ENCODE measurements around the gene CASS4. TPM values are rescaled to one million over a fixed set of nuclear protein-coding genes. Genes with fewer than 3 reads are reported as not detected.

The CASS4 gene
- total and polyA plus RNA-seq, 9 of the 15 experiments (the other 6 are each of a cell fraction or from before 2014, with no cell fraction given): 8.1 to 53.8 (median 26.7) TPM

DNA sequence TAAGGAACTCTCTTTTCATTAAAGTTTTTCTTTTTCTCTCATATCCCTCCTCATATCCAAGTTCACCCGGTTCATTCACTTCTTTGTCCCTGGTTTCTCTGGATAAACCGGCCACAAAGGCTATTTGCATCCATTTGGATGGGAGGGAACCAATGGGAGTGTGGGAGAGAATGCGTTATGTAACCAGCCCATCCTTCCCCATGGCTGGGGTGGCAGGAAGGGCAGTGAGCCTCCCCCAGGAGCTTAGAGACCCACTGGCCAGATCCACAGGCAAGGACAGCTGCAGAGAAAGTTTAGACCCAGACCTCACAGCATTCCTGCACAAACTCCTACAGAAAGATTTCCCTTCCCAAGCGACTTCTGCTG lies 10.7 kb downstream of the CASS4 start:
- intact Hi-C loops (cut with micrococcal nuclease): no loop called here
- Histone ChIP-seq H3K79me2 (ENCODE audit: control insufficient read depth, insufficient read depth, low read length) (peaks cover 99% of the 10 kb centered on the region), H2AFZ (ENCODE audit: low read depth, low read length) (no peak overlapping the region), H3K27ac (ENCODE audit: extremely low read depth, low read depth, low read length) (peak overlapping the region; percentile 27; the same call in 2 of the 3 replicates), H3K9me1 (ENCODE audit: control insufficient read depth, insufficient read depth, low read length) (no peaks in the 10 kb centered on the region), H4K20me1 (replicated peaks; ENCODE audit: control insufficient read depth, insufficient read depth, low read length) (peaks cover 20% of the 10 kb centered on the region; the same call in 1 of the 2 replicates), H3K4me2 (ENCODE audit: insufficient read depth, low read length) (peak overlapping the region; percentile 62), H3K9ac (ENCODE audit: insufficient read depth in 1 of 2, low read depth in 2 of 2, low read length in 2 of 2) (peak overlapping the region; percentile 62 to 75; a peak in 2 of 4 replicates), H3K4me3 (no peak overlapping the region), H3K4me1 (replicated peaks in 1 of 2; ENCODE audit: control insufficient read depth in 2 of 2, insufficient read depth in 2 of 2, low read length in 2 of 2) (peaks cover 28 to 78% of the 10 kb centered on the region in 2 experiments), H3K9me3 (replicated peaks; ENCODE audit: control insufficient read depth, insufficient read depth, low read depth, low read length) (no peaks in the 10 kb centered on the region), H3K27me3 (ENCODE audit: control insufficient read depth in 2 of 2, insufficient read depth in 2 of 2, low read length in 2 of 2) (no peaks in the 10 kb centered on the region), H3K36me3 (ENCODE audit: control insufficient read depth, insufficient read depth, low read length) (peaks cover 82% of the 10 kb centered on the region)
- DNase-seq (ENCODE audit: extremely low read depth in 1 of 4, low spot score in 3 of 4) (peak; percentile 42 to 54 (median 50)), FAIRE-seq (no peak), ATAC-seq (no peak)
- BruUV-seq (replicated peaks): no TSS peak
- POLR2A ChIA-PET: interaction anchor here (1.4 to 6.8 kb wide), 4 partner anchors 10 to 31 kb away, joined by 7 to 72 read pairs (median 12); partner anchors contain the start of genes AURKA, CASS4 and CSTF1
- in situ Hi-C loops (cut with MboI): no loop called here
- 21% methylated on average over 4 of the region's 4 CpGs for WGBS (ENCODE audit: insufficient coverage, low coverage, missing lambda C conversion rate)
- CTCF ChIA-PET (ENCODE audit: low intra/inter-chr PET ratio): no interaction called here
- TF ChIP-seq, protein P1, sequence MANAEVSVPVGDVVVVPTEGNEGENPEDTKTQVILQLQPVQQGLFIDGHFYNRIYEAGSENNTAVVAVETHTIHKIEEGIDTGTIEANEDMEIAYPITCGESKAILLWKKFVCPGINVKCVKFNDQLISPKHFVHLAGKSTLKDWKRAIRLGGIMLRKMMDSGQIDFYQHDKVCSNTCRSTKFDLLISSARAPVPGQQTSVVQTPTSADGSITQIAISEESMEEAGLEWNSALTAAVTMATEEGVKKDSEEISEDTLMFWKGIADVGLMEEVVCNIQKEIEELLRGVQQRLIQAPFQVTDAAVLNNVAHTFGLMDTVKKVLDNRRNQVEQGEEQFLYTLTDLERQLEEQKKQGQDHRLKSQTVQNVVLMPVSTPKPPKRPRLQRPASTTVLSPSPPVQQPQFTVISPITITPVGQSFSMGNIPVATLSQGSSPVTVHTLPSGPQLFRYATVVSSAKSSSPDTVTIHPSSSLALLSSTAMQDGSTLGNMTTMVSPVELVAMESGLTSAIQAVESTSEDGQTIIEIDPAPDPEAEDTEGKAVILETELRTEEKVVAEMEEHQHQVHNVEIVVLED (CRISPR knock-in tag; IDR thresholded peaks at IDR 0.05): no peak
- no peak for TF ChIP-seq POLR2AphosphoS5 (IDR thresholded peaks at IDR 0.05; ENCODE audit: control insufficient read depth, insufficient read depth, low read depth, low read length)
- no peak for TF ChIP-seq ZNF347 (CRISPR knock-in tag; IDR thresholded peaks at IDR 0.05; ENCODE audit: low read depth)
- TF ChIP-seq, protein P2, sequence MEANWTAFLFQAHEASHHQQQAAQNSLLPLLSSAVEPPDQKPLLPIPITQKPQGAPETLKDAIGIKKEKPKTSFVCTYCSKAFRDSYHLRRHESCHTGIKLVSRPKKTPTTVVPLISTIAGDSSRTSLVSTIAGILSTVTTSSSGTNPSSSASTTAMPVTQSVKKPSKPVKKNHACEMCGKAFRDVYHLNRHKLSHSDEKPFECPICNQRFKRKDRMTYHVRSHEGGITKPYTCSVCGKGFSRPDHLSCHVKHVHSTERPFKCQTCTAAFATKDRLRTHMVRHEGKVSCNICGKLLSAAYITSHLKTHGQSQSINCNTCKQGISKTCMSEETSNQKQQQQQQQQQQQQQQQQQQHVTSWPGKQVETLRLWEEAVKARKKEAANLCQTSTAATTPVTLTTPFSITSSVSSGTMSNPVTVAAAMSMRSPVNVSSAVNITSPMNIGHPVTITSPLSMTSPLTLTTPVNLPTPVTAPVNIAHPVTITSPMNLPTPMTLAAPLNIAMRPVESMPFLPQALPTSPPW (CRISPR knock-in tag; IDR thresholded peaks at IDR 0.05): 0 out of 2 replicates have a peak, but pooled peaks have one; percentile 4
- no peak for TF ChIP-seq TAF7 (tag; IDR thresholded peaks at IDR 0.05)
- TF ChIP-seq, protein P3, sequence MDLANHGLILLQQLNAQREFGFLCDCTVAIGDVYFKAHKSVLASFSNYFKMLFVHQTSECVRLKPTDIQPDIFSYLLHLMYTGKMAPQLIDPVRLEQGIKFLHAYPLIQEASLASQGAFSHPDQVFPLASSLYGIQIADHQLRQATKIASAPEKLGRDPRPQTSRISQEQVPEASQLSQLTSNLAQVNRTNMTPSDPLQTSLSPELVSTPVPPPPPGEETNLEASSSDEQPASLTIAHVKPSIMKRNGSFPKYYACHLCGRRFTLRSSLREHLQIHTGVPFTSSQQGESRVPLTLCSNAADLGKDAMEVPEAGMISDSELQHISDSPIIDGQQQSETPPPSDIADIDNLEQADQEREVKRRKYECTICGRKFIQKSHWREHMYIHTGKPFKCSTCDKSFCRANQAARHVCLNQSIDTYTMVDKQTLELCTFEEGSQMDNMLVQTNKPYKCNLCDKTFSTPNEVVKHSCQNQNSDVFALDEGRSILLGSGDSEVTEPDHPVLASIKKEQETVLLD (IDR thresholded peaks at IDR 0.05): no peak
- TF ChIP-seq, protein P4, sequence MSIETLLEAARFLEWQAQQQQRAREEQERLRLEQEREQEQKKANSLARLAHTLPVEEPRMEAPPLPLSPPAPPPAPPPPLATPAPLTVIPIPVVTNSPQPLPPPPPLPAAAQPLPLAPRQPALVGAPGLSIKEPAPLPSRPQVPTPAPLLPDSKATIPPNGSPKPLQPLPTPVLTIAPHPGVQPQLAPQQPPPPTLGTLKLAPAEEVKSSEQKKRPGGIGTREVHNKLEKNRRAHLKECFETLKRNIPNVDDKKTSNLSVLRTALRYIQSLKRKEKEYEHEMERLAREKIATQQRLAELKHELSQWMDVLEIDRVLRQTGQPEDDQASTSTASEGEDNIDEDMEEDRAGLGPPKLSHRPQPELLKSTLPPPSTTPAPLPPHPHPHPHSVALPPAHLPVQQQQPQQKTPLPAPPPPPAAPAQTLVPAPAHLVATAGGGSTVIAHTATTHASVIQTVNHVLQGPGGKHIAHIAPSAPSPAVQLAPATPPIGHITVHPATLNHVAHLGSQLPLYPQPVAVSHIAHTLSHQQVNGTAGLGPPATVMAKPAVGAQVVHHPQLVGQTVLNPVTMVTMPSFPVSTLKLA (conservative IDR thresholded peaks at IDR 0.05): 0 out of 4 replicates have a peak, but pooled peaks of 1 of the 2 experiments have one; percentile 7
- TF ChIP-seq, protein P5, sequence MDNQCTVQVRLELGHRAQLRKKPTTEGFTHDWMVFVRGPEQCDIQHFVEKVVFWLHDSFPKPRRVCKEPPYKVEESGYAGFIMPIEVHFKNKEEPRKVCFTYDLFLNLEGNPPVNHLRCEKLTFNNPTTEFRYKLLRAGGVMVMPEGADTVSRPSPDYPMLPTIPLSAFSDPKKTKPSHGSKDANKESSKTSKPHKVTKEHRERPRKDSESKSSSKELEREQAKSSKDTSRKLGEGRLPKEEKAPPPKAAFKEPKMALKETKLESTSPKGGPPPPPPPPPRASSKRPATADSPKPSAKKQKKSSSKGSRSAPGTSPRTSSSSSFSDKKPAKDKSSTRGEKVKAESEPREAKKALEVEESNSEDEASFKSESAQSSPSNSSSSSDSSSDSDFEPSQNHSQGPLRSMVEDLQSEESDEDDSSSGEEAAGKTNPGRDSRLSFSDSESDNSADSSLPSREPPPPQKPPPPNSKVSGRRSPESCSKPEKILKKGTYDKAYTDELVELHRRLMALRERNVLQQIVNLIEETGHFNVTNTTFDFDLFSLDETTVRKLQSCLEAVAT (IDR thresholded peaks at IDR 0.05): no peak
- no peak for TF ChIP-seq NBN (IDR thresholded peaks at IDR 0.05; ENCODE audit: low read depth)
- TF ChIP-seq, protein P6, sequence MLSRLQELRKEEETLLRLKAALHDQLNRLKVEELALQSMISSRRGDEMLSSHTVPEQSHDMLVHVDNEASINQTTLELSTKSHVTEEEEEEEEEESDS (CRISPR knock-in tag; IDR thresholded peaks at IDR 0.05): no peak
- no peak for TF ChIP-seq PHB (CRISPR knock-in tag; IDR thresholded peaks at IDR 0.05)
- no peak for TF ChIP-seq NFATC3 (IDR thresholded peaks at IDR 0.05)
- TF ChIP-seq FOSL1 (tag; conservative IDR thresholded peaks at IDR 0.05): peak; percentile 27; the same call in 1 of the 2 replicates
- TF ChIP-seq, protein P7, sequence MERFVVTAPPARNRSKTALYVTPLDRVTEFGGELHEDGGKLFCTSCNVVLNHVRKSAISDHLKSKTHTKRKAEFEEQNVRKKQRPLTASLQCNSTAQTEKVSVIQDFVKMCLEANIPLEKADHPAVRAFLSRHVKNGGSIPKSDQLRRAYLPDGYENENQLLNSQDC (CRISPR knock-in tag; IDR thresholded peaks at IDR 0.05): no peak
